CD4-positive, alpha-beta memory T cell (primary cell): ENCODE measurements around the gene CFAP46. TPM values are rescaled to one million over a fixed set of nuclear protein-coding genes. Genes with fewer than 3 reads are reported as not detected.
A peak's percentile ranks its signal among the peaks of the same experiment; 100 is the strongest.

Experiments used
- CTCF ChIA-PET: fragments of 350-600 bp; sonication (Branson Sonifier 250); formaldehyde crosslinking; loops from one replicate; lab custom pipeline; 2021; ENCODE audit warnings: inconsistent platforms; ENCODE audit not compliant: partially characterized antibody; lab: Charles Lee
- POLR2A ChIA-PET: fragments of 350-600 bp; sonication (Branson Sonifier 250); formaldehyde crosslinking; loops from one replicate; lab custom pipeline; 2021; ENCODE audit not compliant: partially characterized antibody; lab: Charles Lee
- DNase-seq, 5 donors: peaks; one replicate each; pipeline versions ENCODE4 v3.0.0 to v3.0.0-alpha.2; 2020 to 2022; ENCODE audit warnings: mixed read lengths in 1 of 5
- H3K27ac ChIP-seq: one replicate; pipeline ENCODE4 v1.7.0; 2013; ENCODE audit warnings: low read depth, low read length
- H3K27me3 ChIP-seq: 2 replicates; pipeline ENCODE4 v1.7.0; 2013; ENCODE audit warnings: mild to moderate bottlenecking, low read length, moderate library complexity; ENCODE audit not compliant: insufficient read depth
- H3K36me3 ChIP-seq: 2 replicates; pipeline ENCODE4 v1.7.0; 2013; ENCODE audit warnings: mild to moderate bottlenecking, low read length, moderate library complexity; ENCODE audit not compliant: insufficient read depth
- H3K4me1 ChIP-seq: 2 replicates; pipeline ENCODE4 v1.7.0; 2013; ENCODE audit warnings: mild to moderate bottlenecking, low read length, moderate library complexity; ENCODE audit not compliant: insufficient read depth
- H3K4me3 ChIP-seq, 2 donors: one replicate each; pipeline ENCODE4 v1.7.0; 2013; ENCODE audit warnings: low read length in 2 of 2, mild to moderate bottlenecking in 1 of 2
- H3K9me3 ChIP-seq, 2 donors: one replicate each; pipeline ENCODE4 v1.7.0; 2013; ENCODE audit warnings: low read length in 2 of 2, control low read depth in 1 of 2; ENCODE audit not compliant: control insufficient read depth in 1 of 2
- H3K27ac Mint-ChIP-seq, 7 donors: one replicate each; pipeline ENCODE4 v1.8.0; 2020 to 2021; ENCODE audit warnings: mixed read lengths in 7 of 7, mild to moderate bottlenecking in 6 of 7, inconsistent platforms in 3 of 7, moderate library complexity in 3 of 7
- H3K27me3 Mint-ChIP-seq, 2 donors: one replicate each; pipeline ENCODE4 v1.8.0; 2020 to 2021; ENCODE audit warnings: mixed read lengths in 2 of 2
- H3K36me3 Mint-ChIP-seq, 2 donors: one replicate each; pipeline ENCODE4 v1.8.0; 2020 to 2021; ENCODE audit warnings: mixed read lengths in 2 of 2, inconsistent platforms in 1 of 2, mild to moderate bottlenecking in 1 of 2
- H3K4me1 Mint-ChIP-seq, 4 donors: one replicate each; pipeline ENCODE4 v1.8.0; 2020 to 2021; ENCODE audit warnings: mixed read lengths in 4 of 4, mild to moderate bottlenecking in 1 of 4
- H3K4me3 Mint-ChIP-seq, 8 donors: one replicate each; pipeline ENCODE4 v1.8.0; 2020 to 2021; ENCODE audit warnings: mixed read lengths in 8 of 8, mild to moderate bottlenecking in 7 of 8, moderate library complexity in 6 of 8, inconsistent platforms in 3 of 8
- H3K9me3 Mint-ChIP-seq, 8 donors: one replicate each; pipeline ENCODE4 v1.8.0; 2020 to 2021; ENCODE audit warnings: mixed read lengths in 8 of 8, mild to moderate bottlenecking in 5 of 8, inconsistent platforms in 3 of 8, moderate library complexity in 1 of 8
- intact Hi-C: fragments of 100-400 bp; cut with micrococcal nuclease; formaldehyde crosslinking; loops from one replicate; pipeline ENCODE4 v1.15.1; 2023
- polyA plus RNA-seq, 2 donors: library from polyadenylated mRNA; unstranded; fragments of 300-500 nt; fragmentation: Illumina TruSeq; gene quantifications; one replicate each; pipeline ENCODE4 v1.2.3, GENCODE V29; 2021
- total RNA-seq, 2 experiments: library from RNA; stranded (reverse); gene quantifications; one replicate each; pipeline ENCODE4 v1.2.3, GENCODE V29; 2021

CFAP46 gene
- total and polyA plus RNA-seq, 4 experiments from 2014 or later: not detected

GRCh38 chr10:132901351-132901750 lies 41.0 kb downstream of the CFAP46 start:
- no peak overlapping the region for H3K4me3 Mint-ChIP-seq
- H3K36me3 Mint-ChIP-seq: no peaks in the 10 kb centered on the region
- Histone ChIP-seq H3K36me3 (no peaks in the 10 kb centered on the region), H3K4me1 (peaks cover 4% of the 10 kb centered on the region), H3K4me3 (no peak overlapping the region), H3K9me3 (no peaks in the 10 kb centered on the region), H3K27ac (no peak overlapping the region), H3K27me3 (no peaks in the 10 kb centered on the region)
- H3K9me3 Mint-ChIP-seq: peaks cover 0 to 6% (median under 1%) of the 10 kb centered on the region in 8 donors
- H3K27ac Mint-ChIP-seq: no peak overlapping the region
- H3K27me3 Mint-ChIP-seq: peaks cover 2 to 8% of the 10 kb centered on the region in 2 donors
- peaks cover 0 to 5% (median 2%) of the 10 kb centered on the region in 4 donors for H3K4me1 Mint-ChIP-seq
- intact Hi-C loops: loop anchor here (10.0 kb wide), 1 partner anchor 413 kb away; no protein-coding TSS in a partner anchor
- ChIA-PET CTCF (no interaction called here), POLR2A (no interaction called here)
- no peak for DNase-seq

DNA sequence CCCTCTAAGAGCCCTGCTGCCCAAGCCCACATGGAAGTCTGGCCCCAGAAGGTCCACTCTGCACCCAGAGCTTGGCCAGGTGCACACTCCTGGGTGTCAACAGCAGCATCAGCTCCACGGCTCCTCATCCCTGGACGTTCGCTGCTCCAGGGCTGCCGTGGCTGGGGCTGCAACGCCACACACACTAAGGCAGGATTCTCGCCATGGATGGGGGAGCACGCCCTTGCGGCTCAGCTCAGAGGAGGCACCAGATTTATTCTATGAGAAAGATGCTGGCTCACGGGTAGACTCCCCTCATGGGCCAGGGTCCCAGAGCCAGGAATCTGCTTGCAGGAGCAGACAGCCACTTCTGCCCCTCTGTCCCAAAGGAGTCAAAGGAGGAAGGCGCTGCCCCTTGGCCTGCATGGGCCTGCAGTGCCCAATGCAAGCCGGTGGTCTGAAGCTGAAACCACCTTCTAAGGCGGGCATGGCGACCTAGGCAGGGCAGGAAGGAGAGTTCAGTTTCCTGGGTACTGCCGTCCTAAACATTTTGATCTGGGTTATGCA lies 42.1 kb downstream of the CFAP46 start:
- DNase-seq: no peak
- Histone ChIP-seq H3K9me3 (no peaks in the 10 kb centered on the region), H3K27ac (no peak overlapping the region), H3K4me1 (peaks cover 4% of the 10 kb centered on the region), H3K27me3 (no peaks in the 10 kb centered on the region), H3K36me3 (no peaks in the 10 kb centered on the region), H3K4me3 (no peak overlapping the region)
- POLR2A ChIA-PET: no interaction called here
- H3K36me3 Mint-ChIP-seq: no peaks in the 10 kb centered on the region
- intact Hi-C loops: loop anchor here (10.0 kb wide), 1 partner anchor 415 kb away; no protein-coding TSS in a partner anchor
- peaks cover 0 to 6% (median under 1%) of the 10 kb centered on the region in 8 donors for H3K9me3 Mint-ChIP-seq
- no peak overlapping the region for H3K27ac Mint-ChIP-seq
- H3K27me3 Mint-ChIP-seq: peaks cover 3 to 8% of the 10 kb centered on the region in 2 donors
- CTCF ChIA-PET: interaction anchor here (0.7 kb wide), 1 partner anchor 40 kb away, joined by 3 read pairs; no protein-coding TSS in a partner anchor
- peaks cover 0 to 5% (median 2%) of the 10 kb centered on the region in 4 donors for H3K4me1 Mint-ChIP-seq
- no peak overlapping the region for H3K4me3 Mint-ChIP-seq

GRCh38 chr10:132899751-132900065 lies 42.7 kb downstream of the CFAP46 start:
- CTCF ChIA-PET: interaction anchor here (0.7 kb wide), 1 partner anchor 40 kb away, joined by 3 read pairs; no protein-coding TSS in a partner anchor

GRCh38 chr10:132899054-132899750 lies 43.2 kb downstream of the CFAP46 start:
- H3K36me3 ChIP-seq: no peaks in the 10 kb centered on the region
- Mint-ChIP-seq H3K36me3 (no peaks in the 10 kb centered on the region), H3K27me3 (peaks cover 3 to 11% of the 10 kb centered on the region in 2 donors), H3K4me3 (no peak overlapping the region), H3K4me1 (no peaks in the 10 kb centered on the region), H3K27ac (no peak overlapping the region), H3K9me3 (peaks cover 0 to 6% (median under 1%) of the 10 kb centered on the region in 8 donors)
- peaks cover under 1% of the 10 kb centered on the region for H3K4me1 ChIP-seq
- intact Hi-C loops: no loop called here
- ChIA-PET CTCF (no interaction called here), POLR2A (no interaction called here)
- H3K27me3 ChIP-seq: no peaks in the 10 kb centered on the region
- H3K4me3 ChIP-seq: no peak overlapping the region
- no peaks in the 10 kb centered on the region for H3K9me3 ChIP-seq
- H3K27ac ChIP-seq: no peak overlapping the region
- no peak for DNase-seq

More at GRCh38 chr10:132899751-132900065, 42.7 kb downstream of the CFAP46 start:
- Histone ChIP-seq H3K27me3 (no peaks in the 10 kb centered on the region), H3K4me3 (no peak overlapping the region), H3K36me3 (no peaks in the 10 kb centered on the region), H3K4me1 (peaks cover 4% of the 10 kb centered on the region), H3K27ac (no peak overlapping the region), H3K9me3 (no peaks in the 10 kb centered on the region)
- H3K27ac Mint-ChIP-seq: no peak overlapping the region
- H3K27me3 Mint-ChIP-seq: peaks cover 5 to 7% of the 10 kb centered on the region in 2 donors
- H3K9me3 Mint-ChIP-seq: peaks cover 0 to 6% (median under 1%) of the 10 kb centered on the region in 8 donors
- peaks cover 0 to 3% (median 0%) of the 10 kb centered on the region in 4 donors for H3K4me1 Mint-ChIP-seq
- no peak overlapping the region for H3K4me3 Mint-ChIP-seq
- intact Hi-C loops: loop anchor here (10.0 kb wide), 1 partner anchor 415 kb away; no protein-coding TSS in a partner anchor
- no peak for DNase-seq
- POLR2A ChIA-PET: no interaction called here
- H3K36me3 Mint-ChIP-seq: no peaks in the 10 kb centered on the region

- H3K36me3 Mint-ChIP-seq: no peaks in the 10 kb centered on the region
- Histone ChIP-seq H3K27me3 (no peaks in the 10 kb centered on the region), H3K9me3 (no peaks in the 10 kb centered on the region), H3K4me1 (no peaks in the 10 kb centered on the region), H3K4me3 (no peak overlapping the region), H3K36me3 (no peaks in the 10 kb centered on the region), H3K27ac (no peak overlapping the region)
- peak overlapping the region in 1 of 8 donors; percentile 17 for H3K4me3 Mint-ChIP-seq
- H3K27ac Mint-ChIP-seq: no peak overlapping the region
- POLR2A ChIA-PET: no interaction called here
- no peaks in the 10 kb centered on the region for H3K4me1 Mint-ChIP-seq
- peaks cover 3 to 14% of the 10 kb centered on the region in 2 donors for H3K27me3 Mint-ChIP-seq
- H3K9me3 Mint-ChIP-seq: peaks cover 0 to 6% (median under 1%) of the 10 kb centered on the region in 8 donors
- DNase-seq: no peak
- intact Hi-C loops: no loop called here
- CTCF ChIA-PET: no interaction called here
Observed at GRCh38 chr10:132898391-132899053, 43.8 kb downstream of the CFAP46 start.

GRCh38 chr10:132897516-132898381 lies 44.6 kb downstream of the CFAP46 start:
- Mint-ChIP-seq H3K36me3 (no peaks in the 10 kb centered on the region), H3K9me3 (peaks cover 0 to 6% (median under 1%) of the 10 kb centered on the region in 8 donors), H3K4me3 (no peak overlapping the region), H3K4me1 (no peaks in the 10 kb centered on the region), H3K27me3 (peaks cover 3 to 19% of the 10 kb centered on the region in 2 donors), H3K27ac (no peak overlapping the region)
- Histone ChIP-seq H3K36me3 (no peaks in the 10 kb centered on the region), H3K27me3 (no peaks in the 10 kb centered on the region), H3K4me1 (no peaks in the 10 kb centered on the region), H3K9me3 (no peaks in the 10 kb centered on the region), H3K4me3 (no peak overlapping the region), H3K27ac (no peak overlapping the region)
- CTCF ChIA-PET: no interaction called here
- DNase-seq: no peak
- POLR2A ChIA-PET: no interaction called here
- intact Hi-C loops: no loop called here
